ENCODE measurements around the gene SBNO2.

SBNO2 gene

GRCh38 chr19:1122972-1123363 lies 51.1 kb downstream of the SBNO2 start:
- TF ChIP-seq EZH2 (IDR thresholded peaks at IDR 0.05; ENCODE audit: borderline replicate concordance, low read length) (no peak), CTCF (IDR thresholded peaks at IDR 0.05; ENCODE audit: low read length) (no peak)
- Histone ChIP-seq H3K9ac (ENCODE audit: low read length) (no peak overlapping the region), H4K20me1 (ENCODE audit: insufficient read depth, low read length) (no peaks in the 10 kb centered on the region), H3K4me1 (ENCODE audit: insufficient read depth, low read length, severe bottlenecking) (no peaks in the 10 kb centered on the region), H2AFZ (ENCODE audit: low read length) (no peak overlapping the region), H3K9me3 (ENCODE audit: low read length) (no peaks in the 10 kb centered on the region), H3F3A (ENCODE audit: insufficient read depth, low read length) (no peaks in the 10 kb centered on the region), H3K27ac (ENCODE audit: low read depth, low read length, poor library complexity, severe bottlenecking) (no peak overlapping the region), H3K27me3 (ENCODE audit: insufficient read depth, low read length) (no peaks in the 10 kb centered on the region), H3K9me2 (ENCODE audit: low read depth, low read length) (no peaks in the 10 kb centered on the region), H3K36me3 (ENCODE audit: insufficient read depth, low read length) (peaks cover 34% of the 10 kb centered on the region), H3K4me3 (ENCODE audit: low read depth, low read length, poor library complexity, severe bottlenecking) (no peak overlapping the region), H3K79me2 (ENCODE audit: insufficient read depth, low read length) (no peaks in the 10 kb centered on the region), H3K4me2 (ENCODE audit: low read length) (no peak overlapping the region)

GRCh38 chr19:1122021-1122971 lies 51.8 kb downstream of the SBNO2 start:
- H4K20me1 ChIP-seq (ENCODE audit: insufficient read depth, low read length), result no peaks in the 10 kb centered on the region

DNA sequence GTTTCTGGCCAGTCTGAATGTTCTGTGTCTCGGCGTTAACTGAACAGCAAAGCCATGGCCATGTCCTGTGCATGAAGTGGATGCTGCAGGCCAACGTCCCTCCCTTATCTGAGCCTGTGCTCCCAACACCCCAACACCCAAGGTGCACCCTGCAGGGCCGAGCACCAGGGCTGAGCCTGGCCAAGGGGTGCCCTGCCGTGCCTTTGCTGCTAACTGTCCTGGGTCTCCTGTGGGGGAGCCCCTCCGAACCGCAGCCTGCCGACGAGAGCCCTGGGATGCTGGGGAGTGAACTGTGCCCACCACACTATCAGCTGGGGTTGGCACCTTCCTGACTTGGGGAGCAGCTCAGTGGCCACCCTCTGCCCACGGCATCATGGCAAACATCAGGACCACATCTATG lies 52.7 kb downstream of the SBNO2 start:
- H3K4me2 ChIP-seq (ENCODE audit: low read length), result no peak overlapping the region
- no peaks in the 10 kb centered on the region for H3K27me3 ChIP-seq (ENCODE audit: insufficient read depth, low read length)
- H3K9me3 ChIP-seq (ENCODE audit: low read length), result no peaks in the 10 kb centered on the region
- no peak overlapping the region for H3K4me3 ChIP-seq (ENCODE audit: low read depth, low read length, poor library complexity, severe bottlenecking)
- H2AFZ ChIP-seq (ENCODE audit: low read length), result no peak overlapping the region
- no peaks in the 10 kb centered on the region for H4K20me1 ChIP-seq (ENCODE audit: insufficient read depth, low read length)
- no peaks in the 10 kb centered on the region for H3F3A ChIP-seq (ENCODE audit: insufficient read depth, low read length)
- no peak for TF ChIP-seq CTCF (IDR thresholded peaks at IDR 0.05; ENCODE audit: low read length)
- no peak for TF ChIP-seq EZH2 (IDR thresholded peaks at IDR 0.05; ENCODE audit: borderline replicate concordance, low read length)
- H3K9ac ChIP-seq (ENCODE audit: low read length), result no peak overlapping the region
- H3K36me3 ChIP-seq (ENCODE audit: insufficient read depth, low read length), result peaks cover 39% of the 10 kb centered on the region
- H3K9me2 ChIP-seq (ENCODE audit: low read depth, low read length), result no peaks in the 10 kb centered on the region
- no peaks in the 10 kb centered on the region for H3K79me2 ChIP-seq (ENCODE audit: insufficient read depth, low read length)
- H3K4me1 ChIP-seq (ENCODE audit: insufficient read depth, low read length, severe bottlenecking), result no peaks in the 10 kb centered on the region
- H3K27ac ChIP-seq (ENCODE audit: low read depth, low read length, poor library complexity, severe bottlenecking), result no peak overlapping the region

More at GRCh38 chr19:1122021-1122971, 51.8 kb downstream of the SBNO2 start:
- Histone ChIP-seq H3K4me1 (ENCODE audit: insufficient read depth, low read length, severe bottlenecking) (no peaks in the 10 kb centered on the region), H3K9me3 (ENCODE audit: low read length) (no peaks in the 10 kb centered on the region), H3K9me2 (ENCODE audit: low read depth, low read length) (no peaks in the 10 kb centered on the region), H3K9ac (ENCODE audit: low read length) (no peak overlapping the region), H3K4me2 (ENCODE audit: low read length) (no peak overlapping the region), H3K36me3 (ENCODE audit: insufficient read depth, low read length) (peaks cover 31% of the 10 kb centered on the region), H3K27me3 (ENCODE audit: insufficient read depth, low read length) (no peaks in the 10 kb centered on the region), H3K79me2 (ENCODE audit: insufficient read depth, low read length) (no peaks in the 10 kb centered on the region), H2AFZ (ENCODE audit: low read length) (no peak overlapping the region), H3K4me3 (ENCODE audit: low read depth, low read length, poor library complexity, severe bottlenecking) (no peak overlapping the region), H3K27ac (ENCODE audit: low read depth, low read length, poor library complexity, severe bottlenecking) (no peak overlapping the region), H3F3A (ENCODE audit: insufficient read depth, low read length) (no peaks in the 10 kb centered on the region)
- TF ChIP-seq CTCF (IDR thresholded peaks at IDR 0.05; ENCODE audit: low read length), result no peak
- no peak for TF ChIP-seq EZH2 (IDR thresholded peaks at IDR 0.05; ENCODE audit: borderline replicate concordance, low read length)
